ENCODE data around the gene ACIN1.

DNA sequence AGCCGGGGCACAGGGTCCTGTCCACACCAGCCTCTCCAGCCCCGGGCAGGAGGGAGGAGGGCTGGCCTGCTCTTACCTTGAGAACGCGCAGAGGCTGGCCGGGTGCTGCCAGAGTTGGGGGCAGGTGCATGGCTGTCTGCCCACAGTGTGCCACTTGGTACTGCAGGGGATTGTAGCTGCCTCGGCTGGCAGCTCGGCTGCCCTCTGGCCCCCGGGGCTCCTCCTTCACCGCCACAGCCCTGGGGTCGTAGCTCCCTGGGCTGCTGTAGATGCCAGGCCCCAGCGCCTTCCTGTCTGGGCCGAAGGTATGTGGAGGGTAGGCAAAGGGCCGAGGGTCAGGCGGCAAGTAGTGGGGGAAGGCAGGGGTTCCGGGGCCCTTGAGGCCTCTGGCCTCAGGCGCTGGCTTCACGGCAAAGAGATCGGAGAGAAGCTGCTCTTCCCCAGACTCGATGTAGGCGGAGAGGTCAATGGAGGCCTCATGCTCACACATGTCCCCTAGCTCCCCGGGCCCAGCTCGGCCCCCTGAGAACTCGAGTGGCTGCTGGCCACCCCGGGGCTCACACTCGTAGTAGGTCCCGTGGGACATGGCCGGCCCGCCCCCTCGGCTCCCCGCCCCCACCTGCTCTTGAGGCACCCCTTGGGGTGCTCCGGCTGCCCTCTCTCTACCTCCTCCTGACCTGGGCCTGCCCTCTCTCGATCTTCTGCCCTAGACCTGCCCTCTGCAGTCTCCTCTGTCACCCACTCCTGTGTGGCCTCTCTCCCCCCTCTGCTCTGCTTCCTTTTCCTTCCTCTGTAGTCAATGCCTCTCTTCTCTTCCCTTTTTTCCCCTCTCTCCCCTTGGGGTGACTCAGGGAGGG is 23.8 kb upstream of the ACIN1 start, which contains the start of gene CEBPE:
- TF ChIP-seq TAF1 (IDR thresholded peaks at IDR 0.05; ENCODE audit: borderline replicate concordance, low read depth, low read length) (no peak), POLR2A (IDR thresholded peaks at IDR 0.05; ENCODE audit: low read depth, low read length) (no peak)

All from GM12892 (cell line).